SK-N-MC (cell line): Measurements from ENCODE around the gene SLC18B1.

Source experiments
- EZH2 ChIP-seq: fragments of 200-600 bp; sonication (generic); IDR thresholded peaks from one replicate; pipeline ENCODE4 v1.6.1; 2017; ENCODE audit warnings: antibody characterized with exemption
- POLR2AphosphoS5 ChIP-seq: IDR thresholded peaks from 2 replicates; pipeline ENCODE4 v1.6.1; 2012; ENCODE audit warnings: mild to moderate bottlenecking, low read depth, low read length, borderline replicate concordance

DNA sequence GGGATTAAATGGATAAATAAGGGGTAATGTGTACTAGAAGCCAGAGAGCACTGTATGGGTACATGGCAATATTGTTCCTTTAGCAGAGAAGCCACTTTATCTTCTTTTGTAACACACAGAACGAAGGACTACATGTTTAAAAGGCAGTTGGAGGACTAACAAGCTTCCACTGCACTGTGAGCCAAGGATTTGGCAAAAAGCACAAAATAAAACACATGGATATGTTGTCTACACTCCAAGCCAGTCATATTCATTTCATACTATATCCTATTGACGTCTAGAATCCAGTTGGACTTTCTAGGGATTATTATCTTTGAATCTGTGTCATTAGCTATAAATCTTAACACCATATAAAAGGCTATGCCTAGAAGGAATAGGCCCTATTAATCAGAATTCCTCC, 3.0 kb downstream of the SLC18B1 start:
- TF ChIP-seq POLR2AphosphoS5 (no peak), EZH2 (no peak)
